Lower lobe of right lung (tissue), 2 donors: ENCODE results near the gene RPF1. TPM values are rescaled to one million over a fixed set of nuclear protein-coding genes. Genes with fewer than 3 reads are reported as not detected.
A peak's percentile ranks its signal among the peaks of the same experiment; 100 is the strongest.
"Not testable (repeated sequence)": the region's sequence is repeated elsewhere in the genome, so short reads cannot be mapped to it uniquely, and the experiment has no call there.

Source experiments
- ATAC-seq, 2 donors: fragments of 200-7000 bp; cut with Tn5 transposase; one replicate each; pipeline ENCODE4 v1.9.1; 2020 to 2022; ENCODE audit warnings: mild to moderate bottlenecking in 2 of 2, moderate library complexity in 2 of 2
- DNase-seq: peaks from one replicate; pipeline ENCODE4 v3.0.0-alpha.2; 2020
- H3K27ac ChIP-seq: fragments of 200-600 bp; one replicate; pipeline ENCODE4 v1.8.0; 2022
- H3K27me3 ChIP-seq: fragments of 200-600 bp; one replicate; pipeline ENCODE4 v1.8.0; 2022; ENCODE audit warnings: low read depth
- H3K36me3 ChIP-seq: fragments of 200-600 bp; one replicate; pipeline ENCODE4 v1.8.0; 2022; ENCODE audit warnings: mild to moderate bottlenecking
- H3K4me1 ChIP-seq: fragments of 200-600 bp; one replicate; pipeline ENCODE4 v1.8.0; 2022
- H3K4me3 ChIP-seq: fragments of 200-600 bp; one replicate; pipeline ENCODE4 v1.8.0; 2022; ENCODE audit warnings: mild to moderate bottlenecking
- H3K9me3 ChIP-seq: fragments of 200-600 bp; one replicate; pipeline ENCODE4 v1.8.0; 2022
- CTCF ChIP-seq: fragments of 200-600 bp; IDR thresholded peaks from one replicate; pipeline ENCODE4 v1.8.0; 2022; ENCODE audit warnings: antibody characterized with exemption, mild to moderate bottlenecking
- intact Hi-C: fragments of 100-400 bp; cut with DNase I; formaldehyde crosslinking; loops from one replicate; pipeline ENCODE4 v1.11.0; 2022
- total RNA-seq: library from RNA; stranded (reverse); fragmentation: NEBNext Ultra II Directional; extraction: Animal tissue kit (Norgen Biotek cat#: 25700); gene quantifications from one replicate; pipeline ENCODE4 v1.2.1, GENCODE V29; 2021
- donor health status: DM: no; HTN: yes; CAD: no; lungs with severe emphysema.

Gene RPF1
- total RNA-seq, 1 donor from 2014 or later: 31.1 TPM

GRCh38 chr1:84434801-84435549 is 44.1 kb upstream of the RPF1 start:
- intact Hi-C loops: loop anchor here (10.0 kb wide), 1 partner anchor 290 kb away; the partner anchor contains the start of gene PRKACB
- no peak for TF ChIP-seq CTCF
- Histone ChIP-seq H3K4me1 (peaks cover 10% of the 10 kb centered on the region), H3K27ac (peak overlapping the region; percentile 64), H3K4me3 (peak overlapping the region; percentile 2), H3K9me3 (peaks cover 2% of the 10 kb centered on the region), H3K27me3 (no peaks in the 10 kb centered on the region), H3K36me3 (no peaks in the 10 kb centered on the region)
- DNase-seq (no peak), ATAC-seq (peak in 1 of 2 donors; percentile 20)

- intact Hi-C loops: loop anchor here (10.0 kb wide), 1 partner anchor 292 kb away; the partner anchor contains the start of gene PRKACB
- H3K4me3 ChIP-seq: peak overlapping the region; percentile 13
- no peaks in the 10 kb centered on the region for H3K27me3 ChIP-seq
- H3K4me1 ChIP-seq: peaks cover 10% of the 10 kb centered on the region
- no peaks in the 10 kb centered on the region for H3K36me3 ChIP-seq
- DNase-seq (no peak), ATAC-seq (peak; percentile 41 to 51)
- H3K27ac ChIP-seq: peak overlapping the region; percentile 37
- TF ChIP-seq CTCF: no peak
- H3K9me3 ChIP-seq: no peaks in the 10 kb centered on the region
These were observed 42.0 kb upstream of the RPF1 start for GRCh38 chr1:84436876-84437655.

DNA sequence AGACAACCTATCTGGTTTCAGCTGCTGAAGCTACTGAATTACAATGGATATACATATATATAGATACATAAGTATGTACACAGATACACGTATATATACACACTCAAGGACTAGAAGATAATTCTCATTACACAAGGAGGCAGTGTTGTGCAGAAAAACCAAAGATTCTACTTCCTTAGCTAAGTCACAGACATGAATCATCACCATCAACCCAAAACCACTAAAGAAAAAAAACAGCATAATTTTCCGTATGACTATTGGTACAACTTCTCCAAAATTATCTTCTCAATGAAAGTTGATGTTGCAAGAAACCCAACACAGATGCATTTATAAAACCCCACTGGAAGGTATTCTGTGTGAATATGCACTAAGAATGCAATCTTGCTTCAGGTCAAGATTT is 36.8 kb upstream of the RPF1 start:
- DNase-seq (no peak), ATAC-seq (peak; percentile 91 to 94)
- peak; percentile 52 for TF ChIP-seq CTCF
- Histone ChIP-seq H3K36me3 (no peaks in the 10 kb centered on the region), H3K4me1 (peaks cover 9% of the 10 kb centered on the region), H3K27ac (no peak overlapping the region), H3K4me3 (no peak overlapping the region), H3K9me3 (no peaks in the 10 kb centered on the region), H3K27me3 (no peaks in the 10 kb centered on the region)
- intact Hi-C loops: no loop called here

DNA sequence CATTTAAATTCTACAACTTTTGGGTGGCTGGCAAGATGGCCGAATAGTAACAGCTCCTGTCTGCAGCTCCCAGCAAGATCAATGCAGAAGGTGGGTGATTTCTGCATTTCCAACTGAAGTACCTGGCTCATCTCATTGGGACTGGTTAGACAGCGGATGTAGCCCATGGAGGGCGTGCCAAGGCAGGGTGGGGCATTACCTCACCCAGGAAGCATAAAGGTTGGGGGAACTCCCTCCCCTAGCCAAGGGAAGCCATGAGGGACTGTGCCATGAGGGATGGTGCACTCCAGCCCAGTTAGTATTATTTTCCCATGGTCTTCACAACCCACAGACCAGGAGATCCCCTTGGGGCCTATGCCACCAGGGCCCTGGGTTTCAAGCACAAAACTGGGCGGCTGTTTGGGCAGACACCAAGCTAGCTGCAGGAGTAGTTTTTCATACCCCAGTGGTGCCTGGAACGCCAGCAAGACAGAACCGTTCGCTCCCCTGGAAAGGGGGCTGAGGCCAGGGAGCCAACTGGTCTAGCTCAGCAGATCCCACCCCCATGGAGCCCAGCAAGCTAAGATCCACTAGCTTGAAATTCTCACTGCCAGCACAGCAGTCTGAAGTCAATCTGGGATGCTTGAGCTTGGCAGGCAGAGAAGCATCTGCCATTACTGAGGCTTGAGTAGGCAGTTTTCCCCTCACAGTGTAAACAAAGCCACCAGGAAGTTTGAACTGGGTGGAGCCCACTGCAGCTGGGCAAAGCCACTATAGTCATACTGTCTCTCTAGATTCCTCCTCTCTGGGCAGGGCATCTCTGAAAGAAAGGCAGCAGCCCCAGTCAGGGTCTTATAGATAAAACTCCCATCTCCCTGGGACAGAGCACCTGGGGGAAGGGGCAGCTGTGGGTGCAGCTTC is 36.1 kb upstream of the RPF1 start:
- H3K36me3 ChIP-seq, H3K4me1 ChIP-seq, H3K27ac ChIP-seq, DNase-seq, H3K27me3 ChIP-seq, H3K9me3 ChIP-seq, H3K4me3 ChIP-seq, intact Hi-C loops: not testable (repeated sequence)
- peak in 1 of 2 donors; percentile 24 for ATAC-seq

GRCh38 chr1:84448704-84449103 is 30.4 kb upstream of the RPF1 start:
- ATAC-seq, DNase-seq, H3K9me3 ChIP-seq, H3K27me3 ChIP-seq, H3K27ac ChIP-seq, H3K36me3 ChIP-seq, H3K4me1 ChIP-seq, H3K4me3 ChIP-seq, intact Hi-C loops: not testable (repeated sequence)

GRCh38 chr1:84450910-84451309 is 28.2 kb upstream of the RPF1 start:
- Histone ChIP-seq H3K4me1 (no peaks in the 10 kb centered on the region), H3K27me3 (no peaks in the 10 kb centered on the region), H3K4me3 (no peak overlapping the region), H3K27ac (no peak overlapping the region), H3K36me3 (no peaks in the 10 kb centered on the region), H3K9me3 (no peaks in the 10 kb centered on the region)
- intact Hi-C loops: no loop called here
- TF ChIP-seq CTCF: no peak
- peak; percentile 46 to 67 for ATAC-seq
- no peak for DNase-seq
